Activated naive CD4-positive, alpha-beta T cell treated with anti-CD3 and anti-CD28 coated beads, Interleukin-2, amount 50 U/mL, for 24 hours (primary cell): ENCODE results near the gene CNTN4.

Experiments used
- H3K27ac Mint-ChIP-seq: one replicate; pipeline ENCODE4 v1.8.0; 2021; ENCODE audit warnings: mild to moderate bottlenecking, mixed read lengths
- H3K27me3 Mint-ChIP-seq: one replicate; pipeline ENCODE4 v1.8.0; 2021; ENCODE audit warnings: mixed read lengths
- H3K36me3 Mint-ChIP-seq: one replicate; pipeline ENCODE4 v1.8.0; 2021; ENCODE audit warnings: mixed read lengths
- H3K4me1 Mint-ChIP-seq: one replicate; pipeline ENCODE4 v1.8.0; 2021; ENCODE audit warnings: mixed read lengths
- H3K4me3 Mint-ChIP-seq: one replicate; pipeline ENCODE4 v1.8.0; 2021; ENCODE audit warnings: mild to moderate bottlenecking, mixed read lengths
- H3K9me3 Mint-ChIP-seq: one replicate; pipeline ENCODE4 v1.8.0; 2021; ENCODE audit warnings: mixed read lengths

Gene CNTN4

DNA sequence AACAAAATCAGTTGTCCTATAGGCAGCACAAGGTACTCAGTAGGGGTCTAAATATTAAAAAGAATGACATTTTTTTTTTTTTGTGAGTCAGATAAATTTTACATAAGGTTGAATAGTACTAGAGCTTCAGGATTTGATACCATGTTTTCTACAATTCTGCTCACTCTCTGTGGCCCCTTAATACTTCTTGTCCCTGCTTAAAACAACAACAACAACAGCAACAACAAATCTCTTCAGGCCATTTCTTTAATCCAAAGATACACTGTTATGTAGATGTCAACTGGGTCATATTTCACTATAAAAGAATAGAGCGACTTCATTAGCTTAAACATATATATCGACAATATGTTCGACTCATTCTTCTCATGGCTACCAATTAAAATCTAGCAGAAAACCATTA, 1008.5 kb downstream of the CNTN4 start:
- H3K4me3 Mint-ChIP-seq = no peak overlapping the region
- no peaks in the 10 kb centered on the region for H3K9me3 Mint-ChIP-seq
- H3K36me3 Mint-ChIP-seq = no peaks in the 10 kb centered on the region
- no peaks in the 10 kb centered on the region for H3K4me1 Mint-ChIP-seq
- peaks cover 5% of the 10 kb centered on the region for H3K27me3 Mint-ChIP-seq
- no peak overlapping the region for H3K27ac Mint-ChIP-seq
